ENCODE measurements around the gene IL17C. TPM values are rescaled to one million over a fixed set of nuclear protein-coding genes. Genes with fewer than 3 reads are reported as not detected.

Gene IL17C
- total RNA-seq, 2 experiments from 2014 or later = 0.86 TPM; not detected in 1

GRCh38 chr16:88631384-88631783 lies 7.0 kb upstream of the IL17C start:
- TSS peak; percentile 95 for BruUV-seq (replicated peaks)
- H4K20me1 ChIP-seq (ENCODE audit: insufficient read depth, low read length) = no peaks in the 10 kb centered on the region
- H3K9me3 ChIP-seq (ENCODE audit: low read length) = no peaks in the 10 kb centered on the region
- H3K9me2 ChIP-seq (ENCODE audit: insufficient read depth, low read length) = no peaks in the 10 kb centered on the region
- H3K4me1 ChIP-seq (ENCODE audit: insufficient read depth, low read length, poor library complexity, severe bottlenecking) = peaks cover 22% of the 10 kb centered on the region
- no peaks in the 10 kb centered on the region for H3K79me2 ChIP-seq (ENCODE audit: insufficient read depth, low read depth, low read length)
- TF ChIP-seq EZH2phosphoT487 (IDR thresholded peaks at IDR 0.05; ENCODE audit: borderline replicate concordance, low read depth, low read length) (no peak), CTCF (conservative IDR thresholded peaks at IDR 0.05; ENCODE audit: low read length) (no peak)
- POLR2A ChIA-PET = no interaction called here
- H3K36me3 ChIP-seq (ENCODE audit: insufficient read depth, low read length) = peaks cover 64% of the 10 kb centered on the region
- CTCF ChIA-PET (ENCODE audit: unreplicated experiment) = no interaction called here
- no peak overlapping the region for H3K4me2 ChIP-seq (ENCODE audit: low read length)
- intact Hi-C loops (cut with micrococcal nuclease; ENCODE audit: unreplicated experiment) = loop anchor here (5.0 kb wide), 2 partner anchors 71 to 189 kb away; no protein-coding TSS in a partner anchor
- H2AFZ ChIP-seq (ENCODE audit: low read length) = no peak overlapping the region
- no peak overlapping the region for H3K27ac ChIP-seq (ENCODE audit: low read depth, low read length, poor library complexity, severe bottlenecking)
- no peak overlapping the region for H3K4me3 ChIP-seq (ENCODE audit: low read depth, low read length, poor library complexity, severe bottlenecking)
- DNase-seq (ENCODE audit: low spot score) = no peak

GRCh38 chr16:88631920-88632586 lies 6.3 kb upstream of the IL17C start:
- TF ChIP-seq CTCF (conservative IDR thresholded peaks at IDR 0.05; ENCODE audit: low read length) (no peak), EZH2phosphoT487 (IDR thresholded peaks at IDR 0.05; ENCODE audit: borderline replicate concordance, low read depth, low read length) (no peak)
- no peak overlapping the region for H3K4me3 ChIP-seq (ENCODE audit: low read depth, low read length, poor library complexity, severe bottlenecking)
- no TSS peak for BruUV-seq (replicated peaks)
- H3K9me2 ChIP-seq (ENCODE audit: insufficient read depth, low read length) = no peaks in the 10 kb centered on the region
- intact Hi-C loops (cut with micrococcal nuclease; ENCODE audit: unreplicated experiment) = loop anchor here (5.0 kb wide), 2 partner anchors 70 to 190 kb away; no protein-coding TSS in a partner anchor
- H2AFZ ChIP-seq (ENCODE audit: low read length) = no peak overlapping the region
- no peaks in the 10 kb centered on the region for H3K79me2 ChIP-seq (ENCODE audit: insufficient read depth, low read depth, low read length)
- no peak overlapping the region for H3K27ac ChIP-seq (ENCODE audit: low read depth, low read length, poor library complexity, severe bottlenecking)
- H3K4me2 ChIP-seq (ENCODE audit: low read length) = no peak overlapping the region
- H3K9me3 ChIP-seq (ENCODE audit: low read length) = no peaks in the 10 kb centered on the region
- POLR2A ChIA-PET = no interaction called here
- no peaks in the 10 kb centered on the region for H4K20me1 ChIP-seq (ENCODE audit: insufficient read depth, low read length)
- CTCF ChIA-PET (ENCODE audit: unreplicated experiment) = no interaction called here
- peaks cover 60% of the 10 kb centered on the region for H3K36me3 ChIP-seq (ENCODE audit: insufficient read depth, low read length)
- H3K4me1 ChIP-seq (ENCODE audit: insufficient read depth, low read length, poor library complexity, severe bottlenecking) = peaks cover 22% of the 10 kb centered on the region
- DNase-seq (ENCODE audit: low spot score) = no peak

GRCh38 chr16:88632587-88632930 lies 5.8 kb upstream of the IL17C start:
- Histone ChIP-seq H3K4me2 (ENCODE audit: low read length) (no peak overlapping the region), H4K20me1 (ENCODE audit: insufficient read depth, low read length) (no peaks in the 10 kb centered on the region), H3K36me3 (ENCODE audit: insufficient read depth, low read length) (peaks cover 55% of the 10 kb centered on the region), H3K27ac (ENCODE audit: low read depth, low read length, poor library complexity, severe bottlenecking) (no peak overlapping the region), H3K4me3 (ENCODE audit: low read depth, low read length, poor library complexity, severe bottlenecking) (no peak overlapping the region), H3K4me1 (ENCODE audit: insufficient read depth, low read length, poor library complexity, severe bottlenecking) (peaks cover 27% of the 10 kb centered on the region), H3K9me2 (ENCODE audit: insufficient read depth, low read length) (no peaks in the 10 kb centered on the region), H3K9me3 (ENCODE audit: low read length) (no peaks in the 10 kb centered on the region), H3K79me2 (ENCODE audit: insufficient read depth, low read depth, low read length) (no peaks in the 10 kb centered on the region), H2AFZ (ENCODE audit: low read length) (no peak overlapping the region)
- intact Hi-C loops (cut with micrococcal nuclease; ENCODE audit: unreplicated experiment) = loop anchor here (5.0 kb wide), 2 partner anchors 70 to 190 kb away; no protein-coding TSS in a partner anchor
- TF ChIP-seq CTCF (conservative IDR thresholded peaks at IDR 0.05; ENCODE audit: low read length) = no peak
- TF ChIP-seq EZH2phosphoT487 (IDR thresholded peaks at IDR 0.05; ENCODE audit: borderline replicate concordance, low read depth, low read length) = no peak
- ChIA-PET CTCF (ENCODE audit: unreplicated experiment) (no interaction called here), POLR2A (interaction anchor here (1.1 kb wide), 1 partner anchor 161 kb away, joined by 3 read pairs; no protein-coding TSS in a partner anchor)
- DNase-seq (ENCODE audit: low spot score) = no peak
- no TSS peak for BruUV-seq (replicated peaks)
